ENCODE data around the gene HTT.

DNA sequence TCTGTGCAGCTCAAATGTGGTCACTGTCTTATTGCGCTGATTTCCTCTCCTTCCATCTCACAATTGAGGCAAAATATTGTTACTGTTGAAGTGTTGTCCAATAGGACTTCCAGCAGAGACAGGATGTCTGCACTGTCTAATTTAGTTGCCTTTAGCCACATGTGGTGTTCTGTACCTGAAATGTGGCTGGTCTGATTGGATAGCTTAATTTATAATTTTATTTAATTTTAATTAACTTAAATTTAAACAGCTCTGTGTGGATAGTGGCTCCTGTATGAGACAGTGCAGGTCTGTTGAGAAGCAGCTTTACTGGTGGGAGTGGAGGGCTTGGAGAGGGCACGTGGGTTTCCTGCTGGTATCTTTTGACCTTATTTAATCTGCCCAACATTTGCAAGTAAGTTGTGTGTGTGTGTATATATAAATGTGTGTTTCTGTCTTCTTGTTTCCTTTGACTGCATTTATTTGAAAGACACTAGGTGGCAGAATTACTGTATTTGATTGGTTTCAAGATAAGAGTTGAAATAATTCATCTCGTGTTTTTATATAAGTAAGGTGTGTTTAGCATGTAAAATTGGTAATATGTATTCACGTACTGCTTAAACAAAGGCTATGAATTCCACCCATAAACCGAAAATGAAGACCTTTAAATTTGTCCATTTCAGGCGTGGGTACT is 119.2 kb downstream of the HTT start:
- TF ChIP-seq, protein P1, sequence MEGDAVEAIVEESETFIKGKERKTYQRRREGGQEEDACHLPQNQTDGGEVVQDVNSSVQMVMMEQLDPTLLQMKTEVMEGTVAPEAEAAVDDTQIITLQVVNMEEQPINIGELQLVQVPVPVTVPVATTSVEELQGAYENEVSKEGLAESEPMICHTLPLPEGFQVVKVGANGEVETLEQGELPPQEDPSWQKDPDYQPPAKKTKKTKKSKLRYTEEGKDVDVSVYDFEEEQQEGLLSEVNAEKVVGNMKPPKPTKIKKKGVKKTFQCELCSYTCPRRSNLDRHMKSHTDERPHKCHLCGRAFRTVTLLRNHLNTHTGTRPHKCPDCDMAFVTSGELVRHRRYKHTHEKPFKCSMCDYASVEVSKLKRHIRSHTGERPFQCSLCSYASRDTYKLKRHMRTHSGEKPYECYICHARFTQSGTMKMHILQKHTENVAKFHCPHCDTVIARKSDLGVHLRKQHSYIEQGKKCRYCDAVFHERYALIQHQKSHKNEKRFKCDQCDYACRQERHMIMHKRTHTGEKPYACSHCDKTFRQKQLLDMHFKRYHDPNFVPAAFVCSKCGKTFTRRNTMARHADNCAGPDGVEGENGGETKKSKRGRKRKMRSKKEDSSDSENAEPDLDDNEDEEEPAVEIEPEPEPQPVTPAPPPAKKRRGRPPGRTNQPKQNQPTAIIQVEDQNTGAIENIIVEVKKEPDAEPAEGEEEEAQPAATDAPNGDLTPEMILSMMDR (IDR thresholded peaks at IDR 0.05), result peak in 3 of 6 experiments; percentile 20 to 31 (median 29)
- no peak for TF ChIP-seq POLR2A (IDR thresholded peaks at IDR 0.05)
